Spleen (tissue), 7 donors: ENCODE data around the gene SIAH2.

ENCODE experiments used
- POLR2A ChIP-seq, 3 donors: fragments of 450-650 bp; IDR thresholded peaks; one replicate each; pipeline ENCODE4 v1.5.1; 2017; ENCODE audit warnings: antibody characterized with exemption in 3 of 3, mild to moderate bottlenecking in 1 of 3
- POLR2AphosphoS5 ChIP-seq, 3 donors: sonication (generic); formaldehyde crosslinking; IDR thresholded peaks; one replicate each; pipeline ENCODE4 v1.5.1; 2017; ENCODE audit warnings: antibody characterized with exemption in 3 of 3
- TF ChIP-seq, protein P1 (sequence below), 11 experiments: fragments of 200-600 bp in 7 of 11; fragments of 450-650 bp in 4 of 11; sonication (generic) in 4 of 11; IDR thresholded peaks in 8 of 11; conservative IDR thresholded peaks in 3 of 11; 1 replicate in 7 of 11; 2 replicates in 4 of 11; pipeline versions ENCODE4 v1.4.0 to v1.8.0; 2016 to 2021; ENCODE audit warnings: antibody characterized with exemption in 11 of 11, inconsistent platforms in 4 of 11, mild to moderate bottlenecking in 1 of 11
- donor health status: DM: no; HTN: no; CAD: no; lungs with moderate emphysema.
- donor health status: DM: no; HTN: no; CAD: no.
- donor health status: DM: no; HTN: no; CAD: no.

DNA sequence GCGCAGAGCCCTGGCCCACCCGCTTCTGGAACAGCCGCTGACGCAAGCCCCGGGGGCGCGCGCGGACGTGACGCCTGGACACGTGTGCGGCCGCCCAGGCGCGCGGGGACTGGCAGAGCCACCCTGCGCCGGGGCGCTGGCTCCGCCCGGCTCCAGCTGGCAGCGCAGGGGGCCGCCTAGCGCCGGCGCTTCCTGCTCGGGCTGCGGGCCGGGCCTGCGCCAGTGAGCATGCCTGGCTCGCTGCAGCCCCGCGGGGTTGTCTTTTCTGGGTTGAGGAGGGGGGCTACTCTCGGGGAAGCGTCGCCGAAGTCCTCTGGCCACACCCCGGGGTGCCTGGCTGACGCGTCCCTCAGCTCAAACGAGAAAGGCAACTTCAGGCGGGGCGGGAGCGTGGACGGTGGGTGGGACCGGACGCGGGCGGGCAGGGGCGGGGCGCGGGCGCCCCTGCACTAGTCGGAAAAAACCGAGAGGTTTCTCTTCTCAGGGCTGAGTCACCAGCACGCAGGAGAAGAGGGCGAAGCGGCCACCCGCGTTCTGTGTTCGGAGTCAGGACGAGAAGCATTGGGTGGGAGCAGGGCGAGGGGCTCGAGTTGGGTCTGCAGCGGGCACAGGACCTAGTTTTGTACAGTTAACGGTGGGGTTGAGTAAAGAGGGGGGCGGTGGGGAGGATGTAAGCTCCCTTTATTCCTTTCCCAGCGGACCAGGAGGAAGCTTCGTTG, at the start of gene SIAH2:
- peak; percentile 66 to 94 (median 87) for TF ChIP-seq POLR2A (IDR thresholded peaks at IDR 0.05)
- TF ChIP-seq POLR2AphosphoS5 (IDR thresholded peaks at IDR 0.05), result peak; percentile 98
- TF ChIP-seq, protein P1, sequence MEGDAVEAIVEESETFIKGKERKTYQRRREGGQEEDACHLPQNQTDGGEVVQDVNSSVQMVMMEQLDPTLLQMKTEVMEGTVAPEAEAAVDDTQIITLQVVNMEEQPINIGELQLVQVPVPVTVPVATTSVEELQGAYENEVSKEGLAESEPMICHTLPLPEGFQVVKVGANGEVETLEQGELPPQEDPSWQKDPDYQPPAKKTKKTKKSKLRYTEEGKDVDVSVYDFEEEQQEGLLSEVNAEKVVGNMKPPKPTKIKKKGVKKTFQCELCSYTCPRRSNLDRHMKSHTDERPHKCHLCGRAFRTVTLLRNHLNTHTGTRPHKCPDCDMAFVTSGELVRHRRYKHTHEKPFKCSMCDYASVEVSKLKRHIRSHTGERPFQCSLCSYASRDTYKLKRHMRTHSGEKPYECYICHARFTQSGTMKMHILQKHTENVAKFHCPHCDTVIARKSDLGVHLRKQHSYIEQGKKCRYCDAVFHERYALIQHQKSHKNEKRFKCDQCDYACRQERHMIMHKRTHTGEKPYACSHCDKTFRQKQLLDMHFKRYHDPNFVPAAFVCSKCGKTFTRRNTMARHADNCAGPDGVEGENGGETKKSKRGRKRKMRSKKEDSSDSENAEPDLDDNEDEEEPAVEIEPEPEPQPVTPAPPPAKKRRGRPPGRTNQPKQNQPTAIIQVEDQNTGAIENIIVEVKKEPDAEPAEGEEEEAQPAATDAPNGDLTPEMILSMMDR (IDR thresholded peaks at IDR 0.05 in 8 of 11, conservative IDR thresholded peaks at IDR 0.05 in 3 of 11), result peak in 3 of 11 experiments; percentile 14 to 24 (median 19)
